GM12878 (cell line): ENCODE data around the gene DENND1A. TPM values are rescaled to one million over a fixed set of nuclear protein-coding genes. Genes with fewer than 3 reads are reported as not detected.

Source experiments
- ATAC-seq: fragments of 200-7000 bp; cut with Tn5 transposase; 3 replicates; pipeline ENCODE4 v1.9.1; 2020; ENCODE audit warnings: mild to moderate bottlenecking, moderate library complexity
- BruUV-seq: library from RNA; stranded (reverse); fragments of 400-500 nt; replicated peaks from 2 replicates; lab custom pipeline; 2021; lab: Mats Ljungman, UMichigan
- CTCF ChIA-PET: fragments of 300-600 bp; sonication (Branson Sonifier 250); formaldehyde crosslinking; extraction: SDS; loops from one replicate; lab custom pipeline; 2021; ENCODE audit warnings: inconsistent platforms; lab: Yijun Ruan, JAX
- POLR2A ChIA-PET: fragments of 350-600 bp; formaldehyde crosslinking; extraction: SDS; loops from one replicate; lab custom pipeline; 2021; ENCODE audit warnings: inconsistent platforms; lab: Charles Lee
- RAD21 ChIA-PET: fragments of 300-600 bp; sonication (Branson Sonifier 250); formaldehyde crosslinking; loops from one replicate; lab custom pipeline; 2023; ENCODE audit warnings: antibody characterized with exemption; ENCODE audit not compliant: unreplicated experiment; lab: Charles Lee
- SMC1A ChIA-PET: fragments of 300-600 bp; sonication (Branson Sonifier 250); formaldehyde crosslinking; loops from one replicate; lab custom pipeline; 2023; ENCODE audit not compliant: unreplicated experiment, uncharacterized antibody; lab: Charles Lee
- DNase-seq: peaks from one replicate; pipeline ENCODE4 v3.0.0-alpha.2; 2011; ENCODE audit warnings: low read depth, low spot score
- FAIRE-seq: peaks from 3 replicates; lab custom pipeline; 2011; peaks lifted over from hg19 to GRCh38; lab: Jason Lieb, UNC
- H2AFZ ChIP-seq: 2 replicates; pipeline ENCODE4 v1.6.0; 2011; ENCODE audit warnings: low read depth, low read length, control low read depth; ENCODE audit not compliant: control insufficient read depth
- H3K27ac ChIP-seq: 2 replicates; pipeline ENCODE4 v1.5.1; 2011; ENCODE audit warnings: control low read depth; ENCODE audit not compliant: control insufficient read depth, insufficient read depth
- H3K27me3 ChIP-seq, 2 experiments: replicated peaks in 1 of 2; 2 replicates each; pipeline versions ENCODE4 v1.6.0 to v1.6.1; 2011; ENCODE audit warnings: low read length in 1 of 2; ENCODE audit not compliant: control insufficient read depth in 2 of 2, insufficient read depth in 2 of 2
- H3K36me3 ChIP-seq, 2 experiments: 2 replicates each; pipeline ENCODE4 v1.5.1; 2011; ENCODE audit warnings: low read length in 1 of 2; ENCODE audit not compliant: control insufficient read depth in 2 of 2, insufficient read depth in 2 of 2
- H3K4me1 ChIP-seq: 2 replicates; pipeline ENCODE4 v1.6.1; 2011; ENCODE audit warnings: mild to moderate bottlenecking, low read length, moderate library complexity, mixed read lengths; ENCODE audit not compliant: control insufficient read depth, insufficient read depth
- H3K4me2 ChIP-seq: 2 replicates; pipeline ENCODE4 v1.6.0; 2011; ENCODE audit warnings: control low read depth; ENCODE audit not compliant: control insufficient read depth, insufficient read depth
- H3K4me3 ChIP-seq: fragments of 200-600 bp; sonication (generic); 2 replicates; pipeline ENCODE4 v1.5.1; 2016
- H3K79me2 ChIP-seq: 2 replicates; pipeline ENCODE4 v1.6.0; 2011; ENCODE audit warnings: low read length; ENCODE audit not compliant: control insufficient read depth, insufficient read depth
- H3K9ac ChIP-seq: 2 replicates; pipeline ENCODE4 v1.8.0; 2011; ENCODE audit warnings: low read length, control low read depth, mixed read lengths; ENCODE audit not compliant: control insufficient read depth, insufficient read depth
- H3K9me3 ChIP-seq: replicated peaks from 3 replicates; pipeline ENCODE4 v1.5.1; 2011; ENCODE audit warnings: mild to moderate bottlenecking, low read length; ENCODE audit not compliant: control insufficient read depth, insufficient read depth
- H4K20me1 ChIP-seq: 2 replicates; pipeline ENCODE4 v1.6.0; 2011; ENCODE audit not compliant: control insufficient read depth, insufficient read depth
- ATF7 ChIP-seq: fragments of 450-650 bp; IDR thresholded peaks from 2 replicates; pipeline ENCODE4 v1.6.1; 2016; ENCODE audit warnings: low read depth, mild to moderate bottlenecking
- BMI1 ChIP-seq: fragments of 450-650 bp; IDR thresholded peaks from 2 replicates; pipeline ENCODE4 v1.6.1; 2016; ENCODE audit warnings: mild to moderate bottlenecking, moderate library complexity, borderline replicate concordance
- NFIC ChIP-seq: IDR thresholded peaks from 2 replicates; pipeline ENCODE4 v1.6.1; 2012; ENCODE audit warnings: low read depth, mild to moderate bottlenecking, inconsistent platforms, low read length, moderate library complexity
- RELB ChIP-seq: fragments of 450-650 bp; IDR thresholded peaks from 2 replicates; pipeline ENCODE4 v1.6.1; 2017; ENCODE audit warnings: low read depth, mild to moderate bottlenecking, moderate library complexity
- TARDBP ChIP-seq: IDR thresholded peaks from 2 replicates; pipeline ENCODE4 v1.6.1; 2016; ENCODE audit warnings: borderline replicate concordance
- ZBTB4 ChIP-seq: fragments of 450-650 bp; formaldehyde crosslinking; IDR thresholded peaks from 2 replicates; pipeline ENCODE4 v1.4.0; 2022; ENCODE audit warnings: mild to moderate bottlenecking, moderate library complexity
- WGBS: methylation state at CpG from one replicate; pipeline ENCODE4 v1.1.6; 2016; ENCODE audit warnings: low lambda C conversion rate; ENCODE audit not compliant: insufficient replicate concordance, insufficient coverage; ENCODE audit errors: missing lambda C conversion rate; 5-methylcytosine and 5-hydroxymethylcytosine counted together
- in situ Hi-C: fragments of 300-500 bp; cut with MboI; formaldehyde crosslinking; loops from 9 replicates; pipeline ENCODE4 v1.14.3; 2018; ENCODE audit warnings: mixed read lengths
- intact Hi-C: fragments of 100-400 bp; cut with micrococcal nuclease; formaldehyde crosslinking; loops from one replicate; pipeline ENCODE4 v1.14.2; 2022; ENCODE audit not compliant: unreplicated experiment
- polyA plus RNA-seq, 11 experiments: library from polyadenylated mRNA; depleted of rRNA in 4 of 11; unstranded in 6 of 11; stranded (reverse) in 5 of 11; fragments of >200 nt; fragmentation: Nextera tagmentation in 4 of 11; fragmentation: Illumina TruSeq in 1 of 11; extraction: Ambion mirVana in 4 of 11; extraction: Trizol in 1 of 11; gene quantifications; 1 replicate in 1 of 11; 2 replicates in 10 of 11; pipeline versions ENCODE4 v1.2.1 to v1.2.3, GENCODE V29; 2011 to 2016; ENCODE audit warnings: inconsistent platforms in 2 of 11, missing spikeins in 2 of 11, low read depth in 1 of 11
- total RNA-seq, 4 experiments: library from RNA; depleted of rRNA in 3 of 4; stranded (reverse); fragments of >200 nt in 3 of 4; fragmentation: Illumina TruSeq in 1 of 4; extraction: Trizol in 1 of 4; gene quantifications; 2 replicates each; pipeline versions ENCODE4 v1.2.1 to v1.2.3, GENCODE V29; 2013 to 2021
- TF ChIP-seq, protein P1 (sequence below): IDR thresholded peaks from 2 replicates; pipeline ENCODE4 v1.6.1; 2012; ENCODE audit warnings: low read depth, low read length, improper control_type of control experiment

DENND1A gene
- total and polyA plus RNA-seq, 10 of the 15 experiments (the other 5 are each of a cell fraction or from before 2014, with no cell fraction given) = 14.1 to 48.6 (median 35.2) TPM

- Histone ChIP-seq H2AFZ (no peak overlapping the region), H3K27me3 (no peaks in the 10 kb centered on the region), H4K20me1 (no peaks in the 10 kb centered on the region), H3K4me3 (no peak overlapping the region), H3K27ac (no peak overlapping the region), H3K4me2 (no peak overlapping the region), H3K9ac (no peak overlapping the region), H3K36me3 (no peaks in the 10 kb centered on the region), H3K9me3 (no peaks in the 10 kb centered on the region), H3K4me1 (no peaks in the 10 kb centered on the region), H3K79me2 (no peaks in the 10 kb centered on the region)
- ChIA-PET CTCF (interaction anchor here (0.6 kb wide), 1 partner anchor 276 kb away, joined by 3 read pairs; no protein-coding TSS in a partner anchor), POLR2A (interaction anchor here (0.5 to 0.6 kb wide), 2 partner anchors 10 to 72 kb away, joined by 3 to 5 read pairs; no protein-coding TSS in a partner anchor), SMC1A (no interaction called here), RAD21 (no interaction called here)
- TF ChIP-seq ATF7 = no peak
- no peak for TF ChIP-seq BMI1
- TF ChIP-seq TARDBP = no peak
- in situ Hi-C loops = no loop called here
- intact Hi-C loops = no loop called here
- no peak for ATAC-seq
- BruUV-seq = no TSS peak
- FAIRE-seq = no peak
- no peak for DNase-seq
- WGBS = 86% methylated on average over 9 of the region's 9 CpGs
These were observed 446.6 kb downstream of the DENND1A start for GRCh38 chr9:123483191-123483803.

GRCh38 chr9:123482295-123482968 lies 447.5 kb downstream of the DENND1A start:
- Histone ChIP-seq H3K4me2 (no peak overlapping the region), H4K20me1 (no peaks in the 10 kb centered on the region), H3K9me3 (no peaks in the 10 kb centered on the region), H3K79me2 (no peaks in the 10 kb centered on the region), H3K36me3 (no peaks in the 10 kb centered on the region), H3K9ac (no peak overlapping the region), H3K27ac (no peak overlapping the region), H3K27me3 (no peaks in the 10 kb centered on the region), H3K4me3 (no peak overlapping the region), H3K4me1 (no peaks in the 10 kb centered on the region), H2AFZ (no peak overlapping the region)
- no peak for ATAC-seq
- POLR2A ChIA-PET = no interaction called here
- intact Hi-C loops (no loop called here), in situ Hi-C loops (no loop called here)
- SMC1A ChIA-PET = interaction anchor here (0.7 kb wide), 1 partner anchor 15 kb away, joined by 3 read pairs; no protein-coding TSS in a partner anchor
- RAD21 ChIA-PET = no interaction called here
- DNase-seq = no peak
- FAIRE-seq = no peak
- CTCF ChIA-PET = interaction anchor here (0.6 kb wide), 1 partner anchor 1057 kb away, joined by 3 read pairs; no protein-coding TSS in a partner anchor
- WGBS = 97% methylated on average over 3 of the region's 3 CpGs
- BruUV-seq = no TSS peak
- TF ChIP-seq RELB = no peak
- TF ChIP-seq, protein P1, sequence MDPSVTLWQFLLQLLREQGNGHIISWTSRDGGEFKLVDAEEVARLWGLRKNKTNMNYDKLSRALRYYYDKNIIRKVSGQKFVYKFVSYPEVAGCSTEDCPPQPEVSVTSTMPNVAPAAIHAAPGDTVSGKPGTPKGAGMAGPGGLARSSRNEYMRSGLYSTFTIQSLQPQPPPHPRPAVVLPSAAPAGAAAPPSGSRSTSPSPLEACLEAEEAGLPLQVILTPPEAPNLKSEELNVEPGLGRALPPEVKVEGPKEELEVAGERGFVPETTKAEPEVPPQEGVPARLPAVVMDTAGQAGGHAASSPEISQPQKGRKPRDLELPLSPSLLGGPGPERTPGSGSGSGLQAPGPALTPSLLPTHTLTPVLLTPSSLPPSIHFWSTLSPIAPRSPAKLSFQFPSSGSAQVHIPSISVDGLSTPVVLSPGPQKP = no peak
- TF ChIP-seq NFIC = no peak
- no peak for TF ChIP-seq ATF7
- no peak for TF ChIP-seq ZBTB4 (CRISPR knock-in tag)
